ENCODE measurements around the gene LDLRAD3. TPM values are rescaled to one million over a fixed set of nuclear protein-coding genes. Genes with fewer than 3 reads are reported as not detected.

Gene LDLRAD3
- total RNA-seq, 1 donor, result 10.5 TPM

GRCh38 chr11:36013950-36014897 is 70.4 kb downstream of the LDLRAD3 start:
- Histone ChIP-seq H3K27me3 (ENCODE audit: insufficient read depth, low read length) (no peaks in the 10 kb centered on the region), H3K27ac (ENCODE audit: low read depth, low read length) (no peak overlapping the region), H3K4me3 (ENCODE audit: insufficient read depth, low read length) (no peak overlapping the region), H4K20me1 (ENCODE audit: insufficient read depth, low read length) (peaks cover 5% of the 10 kb centered on the region), H3K79me2 (ENCODE audit: insufficient read depth, low read length) (peaks cover 17% of the 10 kb centered on the region), H3K4me1 (ENCODE audit: insufficient read depth, low read length) (peaks cover 38% of the 10 kb centered on the region), H3K36me3 (ENCODE audit: insufficient read depth, low read length) (no peaks in the 10 kb centered on the region), H2AFZ (ENCODE audit: low read length) (no peak overlapping the region), H3K9me3 (ENCODE audit: low read depth, low read length) (no peaks in the 10 kb centered on the region), H3K4me2 (ENCODE audit: insufficient read depth, low read length) (no peak overlapping the region)
- DNase-seq (ENCODE audit: insufficient read length, low spot score, missing footprints), result no peak
- no peak for TF ChIP-seq CTCF (IDR thresholded peaks at IDR 0.05; ENCODE audit: extremely low read depth, low read depth, low read length)

- Histone ChIP-seq H3K27ac (ENCODE audit: low read depth, low read length) (no peak overlapping the region), H3K4me3 (ENCODE audit: insufficient read depth, low read length) (no peak overlapping the region), H4K20me1 (ENCODE audit: insufficient read depth, low read length) (peaks cover 5% of the 10 kb centered on the region), H2AFZ (ENCODE audit: low read length) (no peak overlapping the region), H3K4me1 (ENCODE audit: insufficient read depth, low read length) (peaks cover 29% of the 10 kb centered on the region), H3K79me2 (ENCODE audit: insufficient read depth, low read length) (peaks cover 17% of the 10 kb centered on the region), H3K4me2 (ENCODE audit: insufficient read depth, low read length) (no peak overlapping the region), H3K36me3 (ENCODE audit: insufficient read depth, low read length) (no peaks in the 10 kb centered on the region), H3K9me3 (ENCODE audit: low read depth, low read length) (no peaks in the 10 kb centered on the region), H3K27me3 (ENCODE audit: insufficient read depth, low read length) (no peaks in the 10 kb centered on the region)
- TF ChIP-seq CTCF (IDR thresholded peaks at IDR 0.05; ENCODE audit: extremely low read depth, low read depth, low read length), result no peak
- no peak for DNase-seq (ENCODE audit: insufficient read length, low spot score, missing footprints)
Measured at GRCh38 chr11:36014898-36015665, 71.2 kb downstream of the LDLRAD3 start.

GRCh38 chr11:36015799-36016198 is 71.9 kb downstream of the LDLRAD3 start:
- no peak for TF ChIP-seq CTCF (IDR thresholded peaks at IDR 0.05; ENCODE audit: extremely low read depth, low read depth, low read length)
- peak overlapping the region; percentile 6 for H2AFZ ChIP-seq (ENCODE audit: low read length)
- no peak for DNase-seq (ENCODE audit: insufficient read length, low spot score, missing footprints)
- no peaks in the 10 kb centered on the region for H3K36me3 ChIP-seq (ENCODE audit: insufficient read depth, low read length)
- peaks cover 23% of the 10 kb centered on the region for H3K4me1 ChIP-seq (ENCODE audit: insufficient read depth, low read length)
- peak overlapping the region; percentile 25 for H3K27ac ChIP-seq (ENCODE audit: low read depth, low read length)
- no peak overlapping the region for H3K4me3 ChIP-seq (ENCODE audit: insufficient read depth, low read length)
- peak overlapping the region; percentile 47 for H3K4me2 ChIP-seq (ENCODE audit: insufficient read depth, low read length)
- no peaks in the 10 kb centered on the region for H3K9me3 ChIP-seq (ENCODE audit: low read depth, low read length)
- H3K27me3 ChIP-seq (ENCODE audit: insufficient read depth, low read length), result no peaks in the 10 kb centered on the region
- H4K20me1 ChIP-seq (ENCODE audit: insufficient read depth, low read length), result peaks cover 5% of the 10 kb centered on the region
- peaks cover 17% of the 10 kb centered on the region for H3K79me2 ChIP-seq (ENCODE audit: insufficient read depth, low read length)

- H3K9me3 ChIP-seq (ENCODE audit: low read depth, low read length), result no peaks in the 10 kb centered on the region
- peaks cover 17% of the 10 kb centered on the region for H3K79me2 ChIP-seq (ENCODE audit: insufficient read depth, low read length)
- H3K4me1 ChIP-seq (ENCODE audit: insufficient read depth, low read length), result peaks cover 23% of the 10 kb centered on the region
- H3K4me2 ChIP-seq (ENCODE audit: insufficient read depth, low read length), result peak overlapping the region; percentile 47
- no peaks in the 10 kb centered on the region for H3K27me3 ChIP-seq (ENCODE audit: insufficient read depth, low read length)
- no peak for TF ChIP-seq CTCF (IDR thresholded peaks at IDR 0.05; ENCODE audit: extremely low read depth, low read depth, low read length)
- no peak overlapping the region for H3K4me3 ChIP-seq (ENCODE audit: insufficient read depth, low read length)
- H3K27ac ChIP-seq (ENCODE audit: low read depth, low read length), result peak overlapping the region; percentile 25
- peak overlapping the region; percentile 6 for H2AFZ ChIP-seq (ENCODE audit: low read length)
- H4K20me1 ChIP-seq (ENCODE audit: insufficient read depth, low read length), result peaks cover 5% of the 10 kb centered on the region
- H3K36me3 ChIP-seq (ENCODE audit: insufficient read depth, low read length), result no peaks in the 10 kb centered on the region
- no peak for DNase-seq (ENCODE audit: insufficient read length, low spot score, missing footprints)
Measured at GRCh38 chr11:36016263-36016662, 72.4 kb downstream of the LDLRAD3 start.

All from osteoblast (primary cell).